HG03060 (cell line): ENCODE results near the gene TMEM125.

Source experiments
- ATAC-seq: cut with Tn5 transposase; IDR thresholded peaks from one replicate; pipeline ENCODE4 v1.9.1; 2021; ENCODE audit warnings: low read depth, moderate number of reproducible peaks; ENCODE audit not compliant: unreplicated experiment

Gene TMEM125

DNA sequence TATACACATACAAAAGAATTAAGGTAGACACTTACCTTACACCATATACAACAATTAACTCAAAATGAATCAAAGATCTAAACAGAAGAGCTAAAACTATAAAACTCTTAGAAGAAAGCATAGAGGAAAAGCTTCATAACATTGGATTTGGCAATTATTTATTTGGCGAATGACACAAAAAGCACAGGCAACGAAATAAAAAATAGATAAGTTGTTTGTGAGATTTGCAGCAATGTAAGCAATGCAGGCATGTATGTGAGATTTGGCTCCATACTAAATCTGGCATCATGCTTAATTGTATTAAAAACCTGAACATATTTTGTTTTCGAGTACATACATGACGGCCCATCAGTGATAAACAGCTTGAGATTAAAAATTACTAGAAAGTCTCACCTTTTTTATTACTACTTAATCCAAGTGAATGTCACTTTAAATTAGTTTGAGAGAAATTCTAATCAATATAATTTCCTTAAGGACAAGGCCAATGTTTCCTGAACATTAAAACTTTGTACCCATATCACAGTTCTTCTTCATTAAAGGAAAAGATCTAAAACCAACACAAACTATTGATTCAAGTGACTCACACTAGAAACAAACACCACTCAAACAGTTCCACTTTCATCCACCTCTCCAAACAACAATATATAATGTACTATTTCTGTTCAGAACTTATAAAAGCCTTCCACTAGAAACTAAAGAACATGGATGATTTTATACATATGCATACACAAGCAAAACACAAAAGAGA lies 23.1 kb upstream of the TMEM125 start:
- ATAC-seq: no peak

DNA sequence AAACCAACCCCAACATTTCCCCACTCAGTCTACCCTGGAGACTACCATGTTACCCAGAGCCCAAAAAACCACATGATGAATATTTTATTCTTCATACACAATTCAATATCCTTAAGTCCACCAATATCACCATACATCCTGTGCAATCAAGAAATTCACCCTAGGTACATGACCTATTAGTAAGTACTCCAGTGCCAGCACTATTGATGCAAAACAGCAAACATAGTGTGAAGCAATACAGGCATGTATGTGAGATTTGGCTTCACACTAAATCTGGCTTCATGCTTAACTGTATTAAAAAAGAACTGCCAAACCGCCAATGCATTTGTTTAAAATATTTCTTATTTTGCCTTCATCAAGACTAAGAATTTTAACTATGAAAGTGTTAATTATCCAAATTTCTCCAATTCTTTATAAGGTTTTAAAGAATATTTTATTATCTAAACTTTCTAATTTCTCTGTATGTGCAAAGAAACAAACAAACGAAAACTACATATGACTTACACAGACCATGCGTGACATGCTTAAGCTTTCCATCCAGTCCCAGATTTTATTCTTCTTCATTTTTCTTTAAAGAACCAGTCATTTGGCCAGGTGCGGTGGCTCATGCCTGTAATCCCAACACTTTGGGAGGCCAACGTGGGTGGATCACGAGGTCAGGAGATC lies 22.4 kb upstream of the TMEM125 start:
- no peak for ATAC-seq

- ATAC-seq: no peak
Observed at GRCh38 chr1:43250351-43250761, 19.4 kb upstream of the TMEM125 start.

DNA sequence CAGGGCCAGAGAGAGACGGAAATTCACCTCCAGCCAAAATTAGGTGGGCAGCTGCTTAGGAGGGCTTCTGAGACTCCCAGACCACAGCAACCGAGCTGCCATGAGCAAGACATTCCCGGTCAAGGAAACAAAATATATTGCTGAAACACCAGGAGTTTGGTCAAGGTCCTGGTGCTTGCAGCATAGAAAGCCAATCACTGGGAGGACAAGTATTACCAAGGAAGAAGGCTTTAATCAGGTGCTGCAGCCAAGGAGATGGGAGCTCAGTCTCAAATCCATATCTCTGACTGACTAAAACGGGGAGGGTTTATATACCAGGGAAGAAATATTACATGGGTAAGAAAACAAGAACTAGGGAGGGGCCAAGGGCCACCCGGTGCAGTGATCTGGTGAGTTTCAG lies 18.8 kb upstream of the TMEM125 start:
- ATAC-seq: no peak

DNA sequence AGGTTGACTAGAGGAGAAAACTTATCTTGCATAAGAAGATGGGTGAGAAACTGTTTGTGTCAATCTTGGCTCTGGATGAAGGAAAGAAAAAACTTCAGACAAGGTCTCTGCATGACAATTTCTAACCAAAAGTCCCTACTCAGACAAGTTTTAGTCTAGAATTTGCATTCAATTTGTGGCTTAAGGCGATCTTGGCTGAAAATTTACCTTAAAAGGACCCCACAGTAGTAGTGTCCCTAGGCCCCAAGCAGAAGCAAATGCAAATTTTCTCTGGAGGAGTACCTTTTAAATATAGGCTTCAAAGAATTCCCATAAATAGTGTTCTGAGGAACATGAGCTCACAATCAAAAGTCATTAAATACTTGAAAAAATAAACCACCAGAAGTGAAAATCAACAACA lies 17.6 kb upstream of the TMEM125 start:
- no peak for ATAC-seq

DNA sequence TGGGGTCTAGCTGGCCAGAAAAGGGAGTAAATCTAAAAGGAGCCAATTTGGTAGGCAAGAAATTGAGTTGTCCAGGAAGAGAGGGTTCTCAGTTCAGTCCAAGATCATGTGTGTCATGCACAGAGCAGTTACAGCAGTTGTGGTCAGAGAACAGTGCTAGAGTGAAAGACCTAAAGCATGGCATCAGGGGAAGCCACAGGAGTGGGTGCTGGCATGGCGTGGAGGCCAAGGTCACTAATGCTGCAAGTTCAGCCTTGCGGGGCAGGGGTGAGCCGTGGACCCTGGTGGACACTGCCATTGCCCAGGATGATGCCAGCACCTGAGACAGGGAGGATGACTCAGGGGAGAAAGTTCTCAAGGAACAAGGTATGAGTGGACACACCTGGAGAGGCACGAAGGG lies 16.6 kb upstream of the TMEM125 start:
- ATAC-seq: no peak

DNA sequence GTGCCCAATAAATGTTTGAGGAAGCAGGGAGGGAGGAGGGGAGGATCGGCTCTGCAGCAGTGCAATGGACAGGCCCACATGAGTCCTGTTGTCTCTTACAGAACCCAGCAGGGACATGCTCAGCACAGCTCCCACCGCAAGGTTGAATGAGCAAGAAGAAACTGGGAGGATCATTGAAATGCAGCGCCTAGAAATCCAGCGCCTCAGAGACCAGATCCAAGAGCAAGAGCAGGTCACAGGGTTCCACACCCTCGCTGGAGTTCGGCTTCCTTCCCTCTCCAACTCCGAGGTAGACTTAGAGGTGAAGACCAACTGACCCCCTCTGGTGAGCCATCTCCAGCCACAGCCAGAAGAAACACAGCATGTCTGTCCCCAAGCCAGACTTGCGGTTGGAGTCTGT lies 15.9 kb upstream of the TMEM125 start:
- no peak for ATAC-seq

DNA sequence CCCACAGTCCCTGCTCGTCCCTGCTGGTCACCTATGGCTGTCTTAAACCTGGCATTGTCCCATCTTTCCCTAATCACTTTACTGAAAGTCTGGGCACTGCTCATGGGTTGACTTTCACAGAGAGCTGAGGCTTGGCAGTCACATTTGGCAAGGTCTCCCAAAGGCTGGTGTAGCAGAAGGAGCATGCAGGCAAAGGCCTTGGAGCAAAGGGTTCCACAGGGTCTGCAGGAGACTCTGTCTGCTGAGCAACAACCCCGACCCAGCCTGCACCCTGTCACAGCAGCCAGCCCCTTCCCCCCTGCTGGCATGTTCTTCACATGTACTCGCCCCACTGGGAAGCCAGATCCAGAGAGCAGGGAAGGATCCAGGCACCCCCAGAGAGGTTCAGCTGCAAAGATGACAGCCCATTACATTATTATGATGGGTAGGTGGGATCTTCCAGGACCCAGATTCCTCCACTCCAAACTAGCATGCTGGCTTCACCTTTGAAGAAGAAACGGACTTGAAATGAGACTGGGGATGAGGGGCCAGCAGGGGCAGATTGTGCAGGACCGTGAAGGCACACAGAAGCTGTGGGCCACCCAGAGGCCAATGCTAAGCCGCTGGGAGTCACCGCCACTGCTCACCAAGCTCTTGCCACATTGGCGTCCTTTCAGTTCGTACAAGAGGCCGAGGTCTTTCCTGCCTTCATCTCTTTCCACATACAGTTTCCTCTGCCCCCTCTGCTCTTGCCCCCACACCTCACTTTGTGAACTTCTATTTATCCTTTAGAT lies 14.2 kb upstream of the TMEM125 start:
- no peak for ATAC-seq

GRCh38 chr1:43256675-43257570 lies 12.9 kb upstream of the TMEM125 start:
- ATAC-seq: no peak

DNA sequence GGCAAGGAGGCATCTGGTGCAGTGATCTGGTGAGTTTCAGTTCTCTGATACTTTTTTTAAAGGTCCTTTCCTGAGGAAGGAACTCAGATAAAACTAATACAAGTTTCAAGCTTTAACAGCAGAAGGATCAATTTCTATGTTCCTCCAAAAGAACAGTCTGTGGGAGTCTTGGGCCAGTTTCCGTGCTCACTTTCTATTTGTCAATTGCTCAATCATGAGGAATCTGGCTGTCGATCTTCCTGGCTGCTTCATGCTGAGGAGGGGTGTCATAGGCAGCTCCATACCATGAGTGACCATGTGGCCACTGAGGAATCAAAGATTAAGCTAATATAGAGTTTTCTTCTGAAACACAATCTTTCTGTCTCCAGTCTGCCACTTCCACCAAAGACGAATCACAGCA lies 11.4 kb upstream of the TMEM125 start:
- ATAC-seq: no peak

DNA sequence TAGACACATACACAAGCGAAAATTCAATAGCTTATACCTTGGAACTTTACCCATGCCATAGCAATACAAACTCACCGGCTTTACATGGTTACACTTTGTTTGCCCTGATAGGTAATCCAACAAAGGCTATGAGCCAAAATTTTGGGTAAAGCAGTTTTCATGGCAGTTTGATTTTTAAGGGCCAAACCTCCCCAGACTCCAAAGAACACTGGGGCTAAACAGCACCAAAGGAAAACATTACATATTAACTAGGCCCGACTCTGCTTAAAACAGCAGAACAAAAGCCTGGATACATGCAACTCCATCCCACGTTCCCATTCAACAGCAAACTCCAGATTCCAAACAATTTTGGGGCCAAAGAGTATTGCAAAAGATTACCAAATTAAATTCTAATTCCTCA lies 4.4 kb upstream of the TMEM125 start:
- ATAC-seq: no peak

DNA sequence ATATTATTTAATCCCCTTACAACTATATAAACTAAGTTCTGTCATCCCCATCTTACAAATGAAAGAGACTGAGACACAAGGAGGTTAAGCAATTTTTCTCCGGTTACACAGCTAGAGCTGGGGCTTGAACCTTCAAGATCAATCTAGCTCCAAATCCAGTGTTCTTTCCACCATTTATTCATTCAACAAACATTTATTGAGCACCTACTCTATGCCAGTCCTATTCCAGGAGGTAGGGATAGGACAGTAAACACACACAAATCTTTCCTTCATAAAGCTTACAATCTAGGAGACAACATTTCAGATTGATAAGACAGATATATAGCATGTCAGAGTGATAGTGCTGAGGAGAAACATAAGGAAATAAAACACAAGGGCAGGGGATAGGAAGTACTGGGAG lies 2.9 kb upstream of the TMEM125 start:
- no peak for ATAC-seq

DNA sequence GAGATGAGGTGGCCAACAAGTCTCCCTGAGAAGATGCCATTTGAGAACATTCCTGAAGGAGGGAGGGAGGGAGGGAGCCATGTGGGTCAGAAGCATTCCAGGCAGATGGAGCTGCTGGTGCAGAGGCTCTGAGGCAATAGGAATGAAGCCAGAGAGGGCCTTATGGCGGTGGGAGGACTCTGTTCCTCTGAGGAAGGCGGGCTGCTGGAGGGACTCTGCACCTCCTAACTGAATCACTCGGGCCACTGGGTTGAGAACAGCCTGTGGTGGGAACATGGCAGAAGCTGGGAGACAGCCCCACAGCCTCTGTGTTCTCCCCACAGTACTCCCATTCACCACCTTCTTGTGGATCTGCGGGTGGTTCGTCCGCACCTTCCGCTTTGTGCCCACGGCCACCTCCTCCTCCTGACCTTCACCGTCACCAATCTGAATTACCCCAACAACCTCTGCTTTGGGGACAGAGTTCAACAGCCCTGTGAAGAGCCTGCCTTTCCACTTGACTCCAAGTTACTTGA lies 2.4 kb upstream of the TMEM125 start:
- ATAC-seq: no peak

GRCh38 chr1:43267818-43268425 lies 1.9 kb upstream of the TMEM125 start:
- no peak for ATAC-seq

- no peak for ATAC-seq
Observed at GRCh38 chr1:43270421-43271095, 775 bp downstream of the TMEM125 start.

- no peak for ATAC-seq
Observed at GRCh38 chr1:43271186-43272118, 1.7 kb downstream of the TMEM125 start.

DNA sequence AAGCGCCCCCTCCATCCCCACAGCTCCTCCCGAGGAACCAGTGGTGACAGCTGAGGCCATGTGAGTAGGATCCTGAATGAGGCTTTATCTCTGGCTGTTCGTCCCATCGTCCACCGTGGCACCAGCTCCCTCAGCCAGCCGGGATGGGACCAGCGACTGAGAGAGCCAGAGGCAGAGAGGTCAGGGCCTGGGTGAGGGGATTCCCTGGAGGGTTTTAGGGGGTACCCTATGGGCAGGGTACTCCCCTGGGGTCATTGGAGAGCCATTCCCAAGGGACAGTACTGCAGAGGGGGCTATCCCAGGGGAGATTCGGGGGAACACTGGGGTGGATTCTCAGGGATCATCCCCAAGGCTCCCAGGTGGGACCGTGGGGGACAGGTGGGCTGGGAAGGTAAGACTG lies 2.4 kb downstream of the TMEM125 start:
- no peak for ATAC-seq
